HEK293 (cell line): ENCODE results near the gene ADRA2C.

Experiments
- CTCF ChIA-PET: fragments of 350-600 bp; formaldehyde crosslinking; extraction: SDS; loops from one replicate; lab custom pipeline; 2021; ENCODE audit warnings: antibody characterized with exemption; lab: Yijun Ruan, JAX
- POLR2A ChIA-PET: fragments of 300-600 bp; formaldehyde crosslinking; extraction: SDS; loops from one replicate; lab custom pipeline; 2020; ENCODE audit warnings: antibody characterized with exemption, inconsistent platforms; lab: Yijun Ruan, JAX
- H3K27ac ChIP-seq: fragments of 200-500 bp; sonication (Bioruptor generic); 2 replicates; pipeline ENCODE4 v1.5.1; 2014; ENCODE audit warnings: low read depth, low read length, control low read depth, inconsistent platforms; ENCODE audit errors: extremely low read depth
- H3K36me3 ChIP-seq, 2 experiments: fragments of 200-500 bp in 1 of 2; sonication (Bioruptor generic) in 1 of 2; 1 replicate in 1 of 2; 2 replicates in 1 of 2; pipeline ENCODE4 v1.5.1; 2014 to 2017; ENCODE audit warnings: inconsistent platforms in 2 of 2, low read length in 2 of 2; ENCODE audit not compliant: control insufficient read depth in 2 of 2, insufficient read depth in 1 of 2
- H3K4me1 ChIP-seq: fragments of 200-500 bp; sonication (Bioruptor generic); 2 replicates; pipeline ENCODE4 v1.5.1; 2014; ENCODE audit warnings: mild to moderate bottlenecking, low read length, inconsistent platforms; ENCODE audit not compliant: control insufficient read depth, insufficient read depth
- H3K4me3 ChIP-seq: 2 replicates; pipeline ENCODE4 v1.5.1; 2011; ENCODE audit warnings: low read depth, mild to moderate bottlenecking, control low read depth, low read length, moderate library complexity
- H3K9me3 ChIP-seq: fragments of 200-500 bp; sonication (Bioruptor generic); 2 replicates; pipeline ENCODE4 v1.5.1; 2014; ENCODE audit warnings: low read depth, low read length, inconsistent platforms; ENCODE audit not compliant: control insufficient read depth, insufficient read depth
- BCL11B ChIP-seq: fragments of 450-650 bp; formaldehyde crosslinking; IDR thresholded peaks from 2 replicates; pipeline ENCODE4 v1.5.1; 2016; ENCODE audit warnings: low read depth, missing biosample characterization, missing genetic modification characterization
- EGR2 ChIP-seq: fragments of 450-650 bp; formaldehyde crosslinking; IDR thresholded peaks from 2 replicates; pipeline ENCODE4 v1.5.1; 2016; ENCODE audit warnings: low read depth, missing biosample characterization, missing genetic modification characterization
- FEZF1 ChIP-seq: fragments of 450-650 bp; formaldehyde crosslinking; IDR thresholded peaks from 2 replicates; pipeline ENCODE4 v1.5.1; 2016; ENCODE audit warnings: missing biosample characterization, missing genetic modification characterization
- MEIS1 ChIP-seq: sonication (generic); formaldehyde crosslinking; IDR thresholded peaks from 2 replicates; pipeline ENCODE4 v1.8.1; 2022; ENCODE audit warnings: missing genetic modification reagents, mild to moderate bottlenecking, borderline replicate concordance
- TRIM28 ChIP-seq: IDR thresholded peaks from 2 replicates; pipeline ENCODE4 v1.6.1; 2011; ENCODE audit warnings: low read length, control low read depth, borderline replicate concordance
- YY1 ChIP-seq: fragments of 450-650 bp; formaldehyde crosslinking; IDR thresholded peaks from 2 replicates; pipeline ENCODE4 v1.5.1; 2018; ENCODE audit warnings: missing biosample characterization, missing genetic modification characterization
- ZBTB17 ChIP-seq: fragments of 450-650 bp; formaldehyde crosslinking; IDR thresholded peaks from 2 replicates; pipeline ENCODE4 v1.5.1; 2016; ENCODE audit warnings: missing biosample characterization, missing genetic modification characterization
- ZFP3 ChIP-seq: fragments of 450-650 bp; formaldehyde crosslinking; IDR thresholded peaks from 2 replicates; pipeline ENCODE4 v1.5.1; 2016; ENCODE audit warnings: low read depth, missing biosample characterization, missing genetic modification characterization
- ZNF157 ChIP-seq: fragments of 450-650 bp; formaldehyde crosslinking; IDR thresholded peaks from 2 replicates; pipeline ENCODE4 v1.5.1; 2016; ENCODE audit warnings: missing biosample characterization, missing genetic modification characterization
- ZNF202 ChIP-seq: fragments of 450-650 bp; formaldehyde crosslinking; IDR thresholded peaks from 2 replicates; pipeline ENCODE4 v1.5.1; 2016; ENCODE audit warnings: missing biosample characterization, missing genetic modification characterization, borderline replicate concordance
- ZNF24 ChIP-seq: fragments of 450-650 bp; formaldehyde crosslinking; IDR thresholded peaks from 2 replicates; pipeline ENCODE4 v1.5.1; 2016; ENCODE audit warnings: missing biosample characterization, missing genetic modification characterization
- ZNF335 ChIP-seq: fragments of 450-650 bp; formaldehyde crosslinking; conservative IDR thresholded peaks from 2 replicates; pipeline ENCODE4 v1.5.1; 2016; ENCODE audit warnings: missing biosample characterization, missing genetic modification characterization
- ZNF391 ChIP-seq: fragments of 450-650 bp; formaldehyde crosslinking; IDR thresholded peaks from 2 replicates; pipeline ENCODE4 v1.5.1; 2016; ENCODE audit warnings: low read depth, missing biosample characterization, missing genetic modification characterization, borderline replicate concordance
- ZNF423 ChIP-seq: fragments of 450-650 bp; formaldehyde crosslinking; IDR thresholded peaks from 2 replicates; pipeline ENCODE4 v1.5.1; 2016; ENCODE audit warnings: missing biosample characterization, missing genetic modification characterization
- ZNF529 ChIP-seq: fragments of 450-650 bp; formaldehyde crosslinking; IDR thresholded peaks from 2 replicates; pipeline ENCODE4 v1.5.1; 2017; ENCODE audit warnings: missing genetic modification characterization, missing biosample characterization; ENCODE audit not compliant: insufficient replicate concordance
- ZNF571 ChIP-seq: fragments of 450-650 bp; formaldehyde crosslinking; IDR thresholded peaks from 2 replicates; pipeline ENCODE4 v1.5.0; 2017; ENCODE audit warnings: missing biosample characterization, missing genetic modification characterization
- ZNF596 ChIP-seq: fragments of 450-650 bp; IDR thresholded peaks from 2 replicates; pipeline ENCODE4 v1.5.0; 2018; ENCODE audit warnings: missing biosample characterization, mild to moderate bottlenecking, missing genetic modification characterization, moderate library complexity
- ZNF777 ChIP-seq: fragments of 450-650 bp; formaldehyde crosslinking; IDR thresholded peaks from 2 replicates; pipeline ENCODE4 v1.5.1; 2017; ENCODE audit warnings: missing biosample characterization, missing genetic modification characterization, borderline replicate concordance
- TF ChIP-seq, protein P1 (sequence below): fragments of 450-650 bp; formaldehyde crosslinking; IDR thresholded peaks from 2 replicates; pipeline ENCODE4 v1.5.1; 2017; ENCODE audit warnings: missing biosample characterization, missing genetic modification characterization
- TF ChIP-seq, protein P2 (sequence below): fragments of 450-650 bp; formaldehyde crosslinking; IDR thresholded peaks from 2 replicates; pipeline ENCODE4 v1.5.1; 2016; ENCODE audit warnings: missing biosample characterization, missing genetic modification characterization
- TF ChIP-seq, protein P3 (sequence below): fragments of 450-650 bp; formaldehyde crosslinking; IDR thresholded peaks from 2 replicates; pipeline ENCODE4; 2016; ENCODE audit warnings: missing biosample characterization, missing genetic modification characterization
- TF ChIP-seq, protein P4 (sequence below): fragments of 450-650 bp; formaldehyde crosslinking; IDR thresholded peaks from 2 replicates; pipeline ENCODE4 v1.5.0; 2017; ENCODE audit warnings: missing biosample characterization, missing genetic modification characterization, borderline replicate concordance
- TF ChIP-seq, protein P5 (sequence below): fragments of 450-650 bp; formaldehyde crosslinking; IDR thresholded peaks from 2 replicates; pipeline ENCODE4 v1.5.1; 2016; ENCODE audit warnings: missing biosample characterization, missing genetic modification characterization, low read depth

The ADRA2C gene

DNA sequence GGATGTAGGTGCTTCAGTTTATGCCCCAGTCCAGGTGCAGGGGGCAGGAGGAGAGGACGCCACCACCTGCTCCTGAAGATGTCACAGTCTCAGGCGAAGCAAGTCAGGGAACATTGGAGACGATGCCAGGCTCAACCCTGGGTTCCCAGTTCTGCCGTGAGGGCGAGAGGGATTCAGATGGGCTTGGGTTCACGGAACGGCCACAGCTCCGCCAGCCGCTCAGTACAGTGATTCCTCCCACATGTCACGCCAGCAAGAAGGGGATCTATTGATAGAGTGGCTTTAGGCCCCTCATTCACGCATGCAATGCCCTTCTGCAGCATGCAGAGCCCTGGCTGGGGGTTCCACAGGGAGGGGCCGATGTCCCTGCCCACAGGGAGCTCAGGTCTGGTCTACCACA is 34.2 kb downstream of the ADRA2C start:
- no peak for TF ChIP-seq ZNF529 (tag by site-specific recombination)
- no peak for TF ChIP-seq MEIS1 (CRISPR knock-in tag)
- TF ChIP-seq ZNF777 (tag by site-specific recombination): no peak
- no peak for TF ChIP-seq ZNF596 (tag by site-specific recombination)
- TF ChIP-seq ZNF335 (tag by site-specific recombination): no peak
- no peak for TF ChIP-seq ZNF391 (tag by site-specific recombination)
- TF ChIP-seq, protein P1, sequence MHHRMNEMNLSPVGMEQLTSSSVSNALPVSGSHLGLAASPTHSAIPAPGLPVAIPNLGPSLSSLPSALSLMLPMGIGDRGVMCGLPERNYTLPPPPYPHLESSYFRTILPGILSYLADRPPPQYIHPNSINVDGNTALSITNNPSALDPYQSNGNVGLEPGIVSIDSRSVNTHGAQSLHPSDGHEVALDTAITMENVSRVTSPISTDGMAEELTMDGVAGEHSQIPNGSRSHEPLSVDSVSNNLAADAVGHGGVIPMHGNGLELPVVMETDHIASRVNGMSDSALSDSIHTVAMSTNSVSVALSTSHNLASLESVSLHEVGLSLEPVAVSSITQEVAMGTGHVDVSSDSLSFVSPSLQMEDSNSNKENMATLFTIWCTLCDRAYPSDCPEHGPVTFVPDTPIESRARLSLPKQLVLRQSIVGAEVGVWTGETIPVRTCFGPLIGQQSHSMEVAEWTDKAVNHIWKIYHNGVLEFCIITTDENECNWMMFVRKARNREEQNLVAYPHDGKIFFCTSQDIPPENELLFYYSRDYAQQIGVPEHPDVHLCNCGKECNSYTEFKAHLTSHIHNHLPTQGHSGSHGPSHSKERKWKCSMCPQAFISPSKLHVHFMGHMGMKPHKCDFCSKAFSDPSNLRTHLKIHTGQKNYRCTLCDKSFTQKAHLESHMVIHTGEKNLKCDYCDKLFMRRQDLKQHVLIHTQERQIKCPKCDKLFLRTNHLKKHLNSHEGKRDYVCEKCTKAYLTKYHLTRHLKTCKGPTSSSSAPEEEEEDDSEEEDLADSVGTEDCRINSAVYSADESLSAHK (tag by site-specific recombination): no peak
- TF ChIP-seq, protein P2, sequence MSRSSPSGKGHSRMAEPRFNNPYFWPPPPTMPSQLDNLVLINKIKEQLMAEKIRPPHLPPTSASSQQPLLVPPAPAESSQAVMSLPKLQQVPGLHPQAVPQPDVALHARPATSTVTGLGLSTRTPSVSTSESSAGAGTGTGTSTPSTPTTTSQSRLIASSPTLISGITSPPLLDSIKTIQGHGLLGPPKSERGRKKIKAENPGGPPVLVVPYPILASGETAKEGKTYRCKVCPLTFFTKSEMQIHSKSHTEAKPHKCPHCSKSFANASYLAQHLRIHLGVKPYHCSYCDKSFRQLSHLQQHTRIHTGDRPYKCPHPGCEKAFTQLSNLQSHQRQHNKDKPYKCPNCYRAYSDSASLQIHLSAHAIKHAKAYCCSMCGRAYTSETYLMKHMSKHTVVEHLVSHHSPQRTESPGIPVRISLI (tag by site-specific recombination): no peak
- no peak for TF ChIP-seq FEZF1 (tag by site-specific recombination)
- TF ChIP-seq ZFP3 (tag by site-specific recombination): no peak
- TF ChIP-seq, protein P3, sequence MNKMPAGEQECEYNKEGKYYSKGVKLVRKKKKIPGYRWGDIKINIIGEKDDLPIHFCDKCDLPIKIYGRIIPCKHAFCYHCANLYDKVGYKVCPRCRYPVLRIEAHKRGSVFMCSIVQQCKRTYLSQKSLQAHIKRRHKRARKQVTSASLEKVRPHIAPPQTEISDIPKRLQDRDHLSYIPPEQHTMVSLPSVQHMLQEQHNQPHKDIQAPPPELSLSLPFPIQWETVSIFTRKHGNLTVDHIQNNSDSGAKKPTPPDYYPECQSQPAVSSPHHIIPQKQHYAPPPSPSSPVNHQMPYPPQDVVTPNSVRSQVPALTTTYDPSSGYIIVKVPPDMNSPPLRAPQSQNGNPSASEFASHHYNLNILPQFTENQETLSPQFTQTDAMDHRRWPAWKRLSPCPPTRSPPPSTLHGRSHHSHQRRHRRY (tag by site-specific recombination): no peak
- no peak for TF ChIP-seq ZNF423
- TF ChIP-seq ZNF157 (tag by site-specific recombination): no peak
- no peak for TF ChIP-seq EGR2
- TF ChIP-seq ZNF202 (tag by site-specific recombination): no peak
- TF ChIP-seq ZNF24 (tag by site-specific recombination): no peak
- H3K27ac ChIP-seq: no peak overlapping the region
- no peaks in the 10 kb centered on the region for H3K4me1 ChIP-seq
- H3K4me3 ChIP-seq: no peak overlapping the region
- no peaks in the 10 kb centered on the region for H3K36me3 ChIP-seq
- POLR2A ChIA-PET: no interaction called here
- CTCF ChIA-PET: interaction anchor here (1.1 kb wide), 1 partner anchor 9 kb away, joined by 3 read pairs; no protein-coding TSS in a partner anchor
- no peaks in the 10 kb centered on the region for H3K9me3 ChIP-seq

DNA sequence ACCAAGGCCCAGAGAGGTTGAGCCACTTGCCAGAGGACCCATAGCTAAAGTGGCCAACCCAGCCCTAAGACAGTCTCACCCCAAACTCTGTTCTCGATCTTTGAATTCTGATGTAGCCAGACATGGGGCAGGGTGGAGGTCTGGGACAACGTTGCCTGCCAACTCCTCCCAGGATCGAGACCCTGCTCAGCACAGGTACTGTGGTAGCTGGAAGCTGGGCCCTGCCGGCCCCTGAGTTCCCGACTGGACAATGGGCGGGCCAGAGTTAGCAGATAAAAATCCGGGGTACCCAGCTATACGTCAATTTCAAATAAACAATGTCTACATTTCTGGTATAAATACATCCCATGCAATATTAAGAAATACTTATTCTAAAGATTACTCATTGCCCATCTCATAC is 35.3 kb downstream of the ADRA2C start:
- Histone ChIP-seq H3K9me3 (no peaks in the 10 kb centered on the region), H3K27ac (no peak overlapping the region), H3K4me1 (no peaks in the 10 kb centered on the region), H3K4me3 (no peak overlapping the region), H3K36me3 (no peaks in the 10 kb centered on the region)
- CTCF ChIA-PET: interaction anchor here (1.0 kb wide), 1 partner anchor 18 kb away, joined by 3 read pairs; no protein-coding TSS in a partner anchor
- POLR2A ChIA-PET: no interaction called here
- TF ChIP-seq ZBTB17 (tag by site-specific recombination) (no peak), BCL11B (no peak), TRIM28 (no peak), ZNF571 (tag by site-specific recombination) (no peak), YY1 (tag by site-specific recombination) (no peak)
- TF ChIP-seq, protein P4, sequence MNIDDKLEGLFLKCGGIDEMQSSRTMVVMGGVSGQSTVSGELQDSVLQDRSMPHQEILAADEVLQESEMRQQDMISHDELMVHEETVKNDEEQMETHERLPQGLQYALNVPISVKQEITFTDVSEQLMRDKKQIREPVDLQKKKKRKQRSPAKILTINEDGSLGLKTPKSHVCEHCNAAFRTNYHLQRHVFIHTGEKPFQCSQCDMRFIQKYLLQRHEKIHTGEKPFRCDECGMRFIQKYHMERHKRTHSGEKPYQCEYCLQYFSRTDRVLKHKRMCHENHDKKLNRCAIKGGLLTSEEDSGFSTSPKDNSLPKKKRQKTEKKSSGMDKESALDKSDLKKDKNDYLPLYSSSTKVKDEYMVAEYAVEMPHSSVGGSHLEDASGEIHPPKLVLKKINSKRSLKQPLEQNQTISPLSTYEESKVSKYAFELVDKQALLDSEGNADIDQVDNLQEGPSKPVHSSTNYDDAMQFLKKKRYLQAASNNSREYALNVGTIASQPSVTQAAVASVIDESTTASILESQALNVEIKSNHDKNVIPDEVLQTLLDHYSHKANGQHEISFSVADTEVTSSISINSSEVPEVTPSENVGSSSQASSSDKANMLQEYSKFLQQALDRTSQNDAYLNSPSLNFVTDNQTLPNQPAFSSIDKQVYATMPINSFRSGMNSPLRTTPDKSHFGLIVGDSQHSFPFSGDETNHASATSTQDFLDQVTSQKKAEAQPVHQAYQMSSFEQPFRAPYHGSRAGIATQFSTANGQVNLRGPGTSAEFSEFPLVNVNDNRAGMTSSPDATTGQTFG (tag by site-specific recombination): no peak
- TF ChIP-seq, protein P2 (tag by site-specific recombination): no peak
- TF ChIP-seq, protein P5, sequence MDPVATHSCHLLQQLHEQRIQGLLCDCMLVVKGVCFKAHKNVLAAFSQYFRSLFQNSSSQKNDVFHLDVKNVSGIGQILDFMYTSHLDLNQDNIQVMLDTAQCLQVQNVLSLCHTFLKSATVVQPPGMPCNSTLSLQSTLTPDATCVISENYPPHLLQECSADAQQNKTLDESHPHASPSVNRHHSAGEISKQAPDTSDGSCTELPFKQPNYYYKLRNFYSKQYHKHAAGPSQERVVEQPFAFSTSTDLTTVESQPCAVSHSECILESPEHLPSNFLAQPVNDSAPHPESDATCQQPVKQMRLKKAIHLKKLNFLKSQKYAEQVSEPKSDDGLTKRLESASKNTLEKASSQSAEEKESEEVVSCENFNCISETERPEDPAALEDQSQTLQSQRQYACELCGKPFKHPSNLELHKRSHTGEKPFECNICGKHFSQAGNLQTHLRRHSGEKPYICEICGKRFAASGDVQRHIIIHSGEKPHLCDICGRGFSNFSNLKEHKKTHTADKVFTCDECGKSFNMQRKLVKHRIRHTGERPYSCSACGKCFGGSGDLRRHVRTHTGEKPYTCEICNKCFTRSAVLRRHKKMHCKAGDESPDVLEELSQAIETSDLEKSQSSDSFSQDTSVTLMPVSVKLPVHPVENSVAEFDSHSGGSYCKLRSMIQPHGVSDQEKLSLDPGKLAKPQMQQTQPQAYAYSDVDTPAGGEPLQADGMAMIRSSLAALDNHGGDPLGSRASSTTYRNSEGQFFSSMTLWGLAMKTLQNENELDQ (tag by site-specific recombination): no peak
